NCI-H187 treated with DMSO at 0.1 percent for 48 hours (cell line): ENCODE results near the gene PAF1.
"Not testable (repeated sequence)": the region's sequence is repeated elsewhere in the genome, so short reads cannot be mapped to it uniquely, and the experiment has no call there.

Experiments used
- DNase-seq: peaks from one replicate; lab custom pipeline; 2025; lab: John Stamatoyannopoulos, UW

The PAF1 gene

GRCh38 chr19:39352381-39353255, 38.3 kb downstream of the PAF1 start:
- no peak for DNase-seq

DNA sequence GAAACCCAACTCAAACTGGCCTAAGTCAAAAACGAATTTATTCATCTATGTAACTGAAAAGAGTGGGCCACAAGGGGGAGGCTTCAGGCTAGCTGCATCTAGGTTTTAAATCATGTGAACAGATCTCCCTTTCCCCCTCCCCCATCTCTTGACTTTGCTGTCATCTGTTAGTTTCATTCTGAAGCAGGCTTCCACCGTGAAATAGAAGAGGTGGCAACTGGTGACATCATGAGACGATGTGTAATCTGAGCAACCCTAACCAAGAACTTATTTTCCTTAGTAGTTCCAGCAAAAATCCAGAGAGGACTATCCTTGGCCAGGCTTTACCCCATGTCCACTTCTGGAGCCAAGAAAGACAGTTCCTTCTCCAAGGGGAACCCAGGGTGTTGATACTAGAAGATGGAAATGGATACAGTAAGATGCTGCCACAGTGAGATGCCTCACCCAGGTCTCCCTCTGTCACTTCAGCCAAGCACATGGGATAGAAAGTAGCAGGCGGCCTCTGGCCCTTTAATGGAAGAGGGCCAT, 39.3 kb downstream of the PAF1 start:
- DNase-seq: no peak

DNA sequence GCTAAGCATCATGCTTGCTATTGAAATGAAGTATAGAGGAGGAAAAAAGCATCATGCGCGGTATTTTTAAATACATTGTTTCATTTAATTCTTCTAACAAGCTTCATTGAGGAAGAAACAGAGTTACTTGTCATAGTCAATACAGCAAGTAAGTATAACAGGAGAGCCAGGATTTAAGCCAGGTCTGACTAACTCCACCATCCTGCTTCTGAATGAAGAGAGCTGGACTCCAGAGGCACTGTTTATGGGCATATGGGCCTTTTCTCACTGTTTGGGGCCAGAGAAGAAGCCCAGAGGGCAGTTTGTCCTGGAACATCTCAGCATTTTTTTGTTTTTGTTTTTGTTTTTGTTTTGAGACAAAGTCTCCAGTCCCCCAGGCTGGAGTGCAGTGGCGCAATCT, 40.8 kb downstream of the PAF1 start:
- DNase-seq: no peak

GRCh38 chr19:39349326-39349725, 41.6 kb downstream of the PAF1 start:
- no peak for DNase-seq

GRCh38 chr19:39347332-39348164, 43.4 kb downstream of the PAF1 start:
- DNase-seq: no peak

GRCh38 chr19:39345956-39346355, 45.0 kb downstream of the PAF1 start:
- DNase-seq: no peak

GRCh38 chr19:39342647-39343305, 48.1 kb downstream of the PAF1 start:
- DNase-seq: no peak

DNA sequence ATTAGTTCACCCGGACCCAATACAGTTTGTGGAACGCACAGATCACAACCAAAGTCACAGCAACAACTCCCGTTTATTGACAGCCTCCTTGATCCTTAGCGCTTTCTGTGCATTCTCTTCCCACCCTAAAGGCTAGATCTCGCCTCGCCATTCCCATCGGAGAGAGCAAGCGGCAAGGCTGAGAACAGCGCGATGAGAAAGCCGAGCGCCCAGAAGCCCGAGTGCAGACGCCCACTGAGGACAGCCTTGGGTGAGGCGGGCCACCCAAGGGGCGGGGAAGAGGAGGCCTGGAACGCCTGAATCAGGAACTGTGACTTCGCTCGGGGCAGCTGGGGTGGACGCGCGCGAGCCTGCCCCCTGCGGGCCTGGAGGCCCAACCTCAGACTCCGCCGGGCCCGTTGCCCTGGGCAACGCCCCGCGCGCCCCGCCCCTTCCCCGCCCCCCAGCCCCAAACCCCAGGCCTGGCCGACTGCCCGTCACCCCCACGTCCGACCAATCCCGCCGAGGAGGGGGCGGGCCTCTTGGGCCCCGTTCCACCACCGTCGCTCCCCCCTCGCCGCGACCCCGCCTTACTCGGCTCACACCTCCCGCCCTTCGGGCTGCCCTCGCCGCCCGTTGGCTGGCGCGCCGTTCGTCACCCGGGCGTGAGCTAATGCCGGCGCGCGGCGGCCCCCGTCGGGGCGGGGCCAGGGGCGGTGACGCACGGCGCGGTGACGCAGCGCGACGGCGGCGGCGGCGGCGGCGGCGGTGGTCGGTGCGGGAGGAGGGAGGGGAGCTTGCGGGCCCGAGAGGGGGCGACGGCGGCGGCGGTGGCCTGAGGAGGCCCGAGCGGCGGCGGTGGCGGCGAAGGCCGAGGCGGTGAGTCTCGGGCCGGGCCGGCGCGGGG, 48.9 kb downstream of the PAF1 start, which contains the start of gene SAMD4B:
Gene SAMD4B (plus strand): TSS at position 703 of the 886 bp plus-strand sequence. CDS start 14,473 bp downstream, outside the sequence.
- peak; percentile 98 for DNase-seq

DNA sequence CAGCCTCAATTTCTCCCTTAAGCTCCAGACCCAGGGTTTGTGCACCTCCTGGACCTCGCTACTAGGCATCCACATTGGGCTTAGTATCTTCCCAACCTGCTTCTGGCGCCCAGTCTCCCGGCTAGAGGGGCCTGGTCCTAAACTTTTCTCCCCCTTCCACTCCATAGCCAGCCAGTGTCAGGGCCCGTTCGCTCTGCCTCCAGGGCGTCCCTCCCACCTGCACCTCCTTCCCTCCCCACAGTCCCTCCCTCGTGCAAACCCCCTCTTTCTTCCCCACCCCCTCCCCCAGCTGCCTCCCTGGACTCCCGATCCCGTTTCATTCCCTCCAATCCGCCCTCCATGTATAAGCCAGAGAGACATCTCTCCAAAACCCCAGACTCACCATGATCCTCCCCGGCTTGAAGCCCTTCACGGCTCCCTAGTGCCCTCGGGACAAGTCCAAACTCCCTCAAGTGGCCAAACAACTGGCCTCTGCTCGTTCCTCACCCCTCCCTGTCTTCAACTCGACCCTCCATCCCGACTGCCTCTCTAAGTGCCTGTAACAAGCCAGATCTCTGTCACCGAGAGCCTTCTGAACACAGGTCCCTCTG, 49.7 kb downstream of the PAF1 start:
- no peak for DNase-seq

DNA sequence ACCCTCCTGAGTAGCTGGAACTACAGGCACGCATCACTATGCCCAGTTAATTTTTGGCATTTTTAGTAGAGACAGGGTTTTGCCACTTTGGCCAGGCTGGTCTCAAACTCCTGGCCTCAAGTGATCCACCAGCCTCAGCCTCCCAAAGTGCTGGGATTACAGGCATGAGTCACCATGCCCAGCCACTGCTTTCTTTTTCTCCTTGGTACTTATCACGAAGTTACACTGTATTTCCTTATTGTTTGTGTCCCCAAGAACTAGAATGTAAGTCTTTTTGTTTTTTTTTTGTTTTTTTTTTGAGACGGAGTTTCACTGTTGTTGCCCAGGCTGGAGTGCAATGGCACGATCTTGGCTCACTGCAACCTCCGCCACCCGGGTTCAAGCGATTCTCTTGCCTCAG, 50.8 kb downstream of the PAF1 start:
- DNase-seq: not testable (repeated sequence)

GRCh38 chr19:39339674-39340073, 51.2 kb downstream of the PAF1 start:
- DNase-seq: no peak

- DNase-seq: no peak
Measured at GRCh38 chr19:39336483-39336882, 54.4 kb downstream of the PAF1 start.
